HL-60/S4 (cell line): ENCODE measurements around the gene CDC34.
"Not testable (repeated sequence)": the region's sequence is repeated elsewhere in the genome, so short reads cannot be mapped to it uniquely, and the experiment has no call there.

Source experiments
- in situ Hi-C: fragments of 300-500 bp; cut with MboI; formaldehyde crosslinking; loops from 2 replicates; pipeline ENCODE4 v1.14.3; 2022; ENCODE audit warnings: low sequenced_read_pairs

Gene CDC34

DNA sequence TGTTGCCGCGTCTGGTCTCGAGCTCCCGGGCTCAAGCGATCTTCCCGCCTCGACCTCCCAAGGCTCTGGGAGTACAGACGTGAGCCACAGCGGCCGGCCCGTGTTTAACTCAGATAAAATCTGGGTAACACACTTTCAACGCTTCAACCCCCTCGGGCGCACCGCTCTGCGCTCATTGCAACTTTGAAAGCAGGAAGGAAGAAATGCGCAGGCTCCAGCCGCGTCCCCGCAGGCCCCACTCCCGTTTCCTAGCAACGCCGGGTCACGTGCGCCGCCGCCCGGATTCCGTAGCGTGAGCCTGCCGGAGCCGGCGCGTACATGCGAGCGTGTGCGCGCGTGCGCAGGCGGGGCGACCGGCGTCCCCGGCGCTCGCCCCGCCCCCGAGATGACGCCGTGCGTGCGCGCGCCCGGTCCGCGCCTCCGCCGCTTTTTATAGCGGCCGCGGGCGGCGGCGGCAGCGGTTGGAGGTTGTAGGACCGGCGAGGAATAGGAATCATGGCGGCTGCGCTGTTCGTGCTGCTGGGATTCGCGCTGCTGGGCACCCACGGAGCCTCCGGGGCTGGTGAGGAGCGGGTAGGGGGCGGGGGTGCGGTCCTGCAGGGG is 40.7 kb downstream of the CDC34 start, which contains the start of gene BSG:
Gene BSG, plus strand, starts transcription at position 457 of the 603 bp plus-strand sequence. Its CDS starts 39 bp downstream, at position 496.
- in situ Hi-C loops, result no loop called here

DNA sequence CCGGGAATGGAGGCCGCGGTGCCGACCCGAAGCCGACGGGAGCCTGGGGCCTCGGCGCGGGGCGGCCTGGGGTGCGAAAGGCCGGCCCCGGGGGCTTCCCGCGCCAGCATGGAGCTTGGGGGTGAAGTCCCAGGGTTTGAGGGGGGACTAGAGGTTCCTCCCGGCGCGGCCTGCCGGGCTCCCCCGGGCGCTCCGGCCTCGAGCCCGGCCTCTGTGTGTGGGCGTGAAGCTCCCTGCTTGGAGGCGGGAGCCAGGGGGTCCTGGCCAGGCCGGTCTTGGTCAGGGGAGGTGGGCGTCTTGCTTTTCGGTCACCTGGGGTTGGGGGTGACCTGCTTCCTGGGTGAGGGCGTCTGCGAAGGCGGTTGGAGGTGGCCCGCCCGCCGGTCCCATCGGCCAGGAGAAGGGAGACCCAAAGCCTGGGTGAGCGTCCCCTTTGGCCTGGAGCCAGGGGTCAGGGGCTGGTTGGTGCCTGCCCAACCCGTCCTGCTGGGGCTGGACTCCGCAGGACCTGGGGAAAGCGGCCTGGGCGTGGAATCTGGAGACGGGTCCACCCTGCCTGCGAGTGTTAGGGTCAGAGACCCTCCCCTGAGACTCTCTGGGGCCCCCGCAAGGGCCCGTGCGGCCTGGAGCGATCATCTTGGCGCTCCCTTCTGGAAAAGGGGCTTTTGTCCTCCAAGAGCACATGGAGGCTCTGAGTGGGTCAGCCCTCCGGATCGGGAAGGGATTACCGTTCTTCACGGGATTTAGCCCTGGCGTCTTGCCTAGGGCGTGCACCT is 41.4 kb downstream of the CDC34 start:
- in situ Hi-C loops, result no loop called here

DNA sequence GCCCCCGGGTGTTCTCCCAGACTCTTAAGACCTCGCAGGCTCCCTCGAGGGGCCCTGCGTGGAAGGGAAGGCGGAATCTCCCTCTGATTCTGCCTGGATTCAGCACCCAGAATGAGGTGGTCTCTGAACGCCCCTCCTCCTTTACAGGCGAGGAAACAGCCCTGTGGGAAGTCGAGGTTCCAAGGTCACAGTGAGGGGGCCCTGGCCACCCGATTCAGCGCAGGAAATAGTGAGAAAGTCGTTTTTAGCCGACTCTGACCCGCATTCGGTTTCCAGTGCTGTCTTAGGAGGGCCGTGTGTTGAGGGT is 41.9 kb downstream of the CDC34 start:
- in situ Hi-C loops, result no loop called here

DNA sequence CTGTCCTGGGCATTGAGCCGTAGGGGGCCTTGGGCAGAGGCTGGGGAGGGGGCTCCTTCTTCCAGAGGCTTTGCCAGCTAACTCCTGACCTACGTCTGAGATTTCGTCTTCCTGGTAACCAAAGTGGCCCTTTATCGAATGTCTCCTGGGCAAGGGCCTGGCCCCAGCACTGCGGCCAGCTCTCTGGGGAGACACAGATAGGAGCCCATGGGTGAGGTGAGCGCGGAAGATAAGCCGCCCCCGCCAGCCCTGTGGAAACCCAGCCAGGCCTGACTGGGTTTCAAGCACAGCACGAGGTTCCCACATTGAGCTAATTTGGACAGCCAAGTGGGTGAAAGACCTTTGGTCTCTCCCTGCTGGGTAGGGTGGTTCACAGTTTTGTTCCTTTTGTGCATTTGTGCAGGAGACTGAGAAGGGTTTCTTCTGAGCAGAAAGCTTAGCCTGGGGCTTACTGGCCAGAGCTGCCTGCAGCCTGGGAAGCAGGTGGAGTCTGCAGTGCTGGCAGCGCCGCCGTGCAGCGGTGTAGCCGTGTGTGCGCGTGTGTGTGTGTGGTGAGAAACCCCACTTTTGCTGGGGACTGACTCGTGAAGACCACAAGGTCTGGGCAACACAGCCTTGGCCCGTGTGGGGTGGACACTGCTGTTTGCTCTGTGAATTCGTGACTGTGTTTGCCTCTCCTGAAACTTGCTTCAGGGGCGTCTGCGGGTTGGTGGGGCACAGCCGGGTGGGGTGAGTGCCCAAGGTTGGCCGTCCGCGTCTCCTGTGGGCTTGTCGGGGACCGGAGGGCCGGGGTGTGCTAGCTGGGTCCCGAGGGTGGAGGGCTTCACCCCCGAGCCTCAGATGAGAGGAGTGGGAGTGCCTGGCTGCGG is 43.3 kb downstream of the CDC34 start:
- in situ Hi-C loops, result no loop called here

DNA sequence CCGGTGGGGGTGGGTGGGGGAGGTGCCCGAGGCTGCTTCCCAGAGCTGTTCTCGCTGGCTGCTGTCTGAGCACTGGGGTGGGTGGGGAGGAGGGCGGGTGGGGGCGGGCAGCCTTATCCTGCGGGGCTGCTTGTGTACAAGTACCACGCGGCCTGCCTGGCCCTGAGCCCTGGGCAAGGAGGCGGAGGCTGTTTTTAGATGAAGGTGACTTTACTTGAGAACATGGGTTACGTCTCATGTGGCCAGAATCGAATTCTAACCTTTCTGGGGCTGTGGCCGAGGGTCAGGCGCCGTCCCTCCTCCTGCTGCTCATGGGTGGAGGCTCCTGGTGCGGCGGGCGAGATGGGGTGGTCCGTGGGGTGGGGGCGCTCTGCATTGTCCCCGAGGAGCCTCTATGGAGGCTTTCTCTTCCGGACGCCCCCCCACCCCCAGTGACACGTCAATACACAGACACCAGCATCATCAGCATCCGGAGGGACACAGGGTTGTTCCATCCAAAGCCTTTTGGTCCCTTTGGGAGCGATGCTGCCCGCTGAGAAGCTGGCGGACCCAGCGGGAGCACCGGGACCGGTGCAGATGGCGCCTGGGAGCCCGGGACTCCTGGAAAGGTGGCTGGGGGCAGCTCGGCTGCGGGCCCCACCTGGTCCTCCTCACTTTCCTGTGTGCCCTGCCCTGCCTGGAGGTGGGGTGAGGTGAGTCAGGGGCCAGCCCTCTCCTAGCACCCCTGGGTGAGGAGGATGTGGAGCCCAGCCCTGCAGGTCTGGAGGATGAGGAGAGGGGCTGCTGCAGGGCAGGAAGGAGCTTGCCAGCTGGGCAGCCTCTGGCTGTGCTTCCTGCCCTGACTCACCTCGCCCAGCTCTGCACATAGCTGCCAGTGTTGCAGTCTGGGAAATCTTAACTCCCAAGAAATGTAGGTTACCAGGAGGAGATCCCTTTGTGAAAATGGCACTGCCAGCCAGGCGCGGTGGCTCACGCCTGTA is 44.3 kb downstream of the CDC34 start:
- in situ Hi-C loops, result no loop called here

DNA sequence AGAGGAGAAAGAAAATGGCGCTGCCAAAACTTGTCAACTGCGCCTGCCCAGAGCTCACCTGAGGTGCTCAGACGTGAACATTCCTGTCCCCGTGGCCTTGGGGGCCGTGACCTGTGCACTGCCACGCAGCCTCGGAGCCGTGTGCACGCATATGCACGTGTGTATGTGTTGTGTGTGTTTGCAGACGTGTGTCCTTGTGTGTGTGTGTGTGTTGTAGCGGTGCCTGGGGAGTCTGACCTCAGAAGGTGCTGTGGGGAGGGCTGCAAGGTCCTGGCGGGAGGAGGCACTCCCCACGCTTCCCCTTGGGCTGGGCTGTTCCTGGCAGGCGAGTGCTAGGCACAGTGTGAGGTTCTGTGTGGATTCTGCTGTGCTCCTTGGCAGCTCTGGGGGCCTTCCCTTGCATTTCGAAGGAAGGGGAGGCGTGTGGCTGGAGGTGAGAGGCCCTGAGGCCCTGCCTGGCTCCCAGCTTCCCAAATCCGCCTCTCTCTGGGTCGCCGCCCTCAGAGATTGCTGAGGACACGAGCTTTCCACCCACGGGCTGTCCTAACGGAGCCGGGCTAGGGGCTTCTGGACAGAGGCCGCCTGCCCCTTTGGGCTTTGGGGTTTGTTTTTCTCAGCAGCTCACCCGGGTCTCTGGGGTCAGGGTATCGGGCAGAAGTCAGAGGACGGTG is 45.3 kb downstream of the CDC34 start:
- in situ Hi-C loops, result no loop called here

DNA sequence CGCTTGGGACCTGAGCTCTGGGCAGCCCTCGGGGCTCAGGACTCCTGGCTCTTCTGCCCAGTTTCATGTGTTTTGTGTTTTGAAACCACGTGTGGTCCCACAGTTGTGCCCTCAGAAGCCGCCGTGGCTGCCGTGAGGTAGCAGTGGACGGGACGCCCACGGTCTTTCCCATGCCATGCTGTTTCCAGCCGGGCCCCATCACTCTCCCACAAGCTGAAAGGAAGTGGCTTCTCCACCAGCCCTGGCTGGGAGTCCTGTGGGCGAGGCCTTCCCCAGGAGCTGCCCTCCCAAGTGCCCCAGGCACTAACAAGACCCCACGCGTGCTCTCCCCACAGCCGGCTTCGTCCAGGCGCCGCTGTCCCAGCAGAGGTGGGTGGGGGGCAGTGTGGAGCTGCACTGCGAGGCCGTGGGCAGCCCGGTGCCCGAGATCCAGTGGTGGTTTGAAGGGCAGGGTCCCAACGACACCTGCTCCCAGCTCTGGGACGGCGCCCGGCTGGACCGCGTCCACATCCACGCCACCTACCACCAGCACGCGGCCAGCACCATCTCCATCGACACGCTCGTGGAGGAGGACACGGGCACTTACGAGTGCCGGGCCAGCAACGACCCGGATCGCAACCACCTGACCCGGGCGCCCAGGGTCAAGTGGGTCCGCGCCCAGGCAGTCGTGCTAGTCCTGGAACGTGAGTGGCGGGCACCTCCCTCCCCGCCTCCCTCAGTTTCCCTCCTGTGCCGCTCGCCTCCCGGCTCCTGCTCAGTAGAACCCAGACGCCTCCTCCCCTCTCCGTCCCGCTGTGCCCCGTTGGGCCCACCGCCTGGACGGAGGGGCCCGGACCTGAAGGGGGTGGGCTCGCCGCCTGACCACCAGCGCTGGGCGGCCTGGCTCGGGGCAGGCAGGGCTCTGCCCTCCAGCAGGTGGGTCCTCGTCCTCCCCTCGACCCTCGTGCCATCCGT is 46.2 kb downstream of the CDC34 start:
- in situ Hi-C loops, result no loop called here

DNA sequence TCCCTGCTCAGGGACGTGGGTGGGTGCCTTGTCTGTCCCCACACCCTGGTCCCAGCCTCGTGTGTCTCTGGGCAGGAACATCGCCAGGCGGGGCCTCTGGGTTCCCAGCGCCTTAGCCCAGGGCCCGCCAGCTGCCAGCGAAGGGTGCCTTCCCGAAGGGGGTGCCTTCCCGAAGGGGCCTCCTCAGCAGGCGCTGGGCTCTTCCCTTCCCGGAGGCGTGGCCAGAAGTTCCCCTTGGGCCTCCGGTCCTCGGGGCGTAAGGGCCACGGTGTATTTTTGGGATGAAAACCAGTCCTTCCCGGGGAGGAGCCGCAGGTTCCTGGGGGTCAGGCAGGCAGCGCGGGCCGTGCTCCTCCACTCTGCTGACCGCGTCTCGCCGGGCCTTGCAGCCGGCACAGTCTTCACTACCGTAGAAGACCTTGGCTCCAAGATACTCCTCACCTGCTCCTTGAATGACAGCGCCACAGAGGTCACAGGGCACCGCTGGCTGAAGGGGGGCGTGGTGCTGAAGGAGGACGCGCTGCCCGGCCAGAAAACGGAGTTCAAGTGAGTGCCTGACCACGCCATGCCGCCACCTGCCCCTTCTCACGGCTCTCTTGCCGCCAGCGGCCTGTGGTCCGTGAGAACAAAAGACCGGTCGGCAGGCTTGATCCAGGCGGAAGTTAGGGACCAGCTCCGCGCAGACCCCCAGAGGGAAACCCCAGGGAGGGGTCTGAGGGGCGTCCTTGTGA is 47.7 kb downstream of the CDC34 start:
- in situ Hi-C loops, result no loop called here

DNA sequence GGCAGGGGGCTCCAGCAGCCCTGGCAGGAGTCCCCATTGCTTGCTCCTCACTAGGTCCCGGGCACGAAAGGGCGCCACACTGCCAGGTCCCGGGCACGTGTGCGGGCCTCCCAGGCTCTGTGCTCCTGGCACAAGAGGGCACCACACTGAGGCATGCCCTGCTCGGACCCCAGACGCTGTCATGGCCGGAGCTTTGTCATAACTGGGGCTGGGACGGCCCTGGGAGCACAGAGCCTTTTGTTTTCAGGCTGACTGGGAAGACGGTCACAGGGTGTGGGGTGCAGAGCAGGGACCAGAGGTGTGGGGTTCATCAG is 48.2 kb downstream of the CDC34 start:
- in situ Hi-C loops, result no loop called here

DNA sequence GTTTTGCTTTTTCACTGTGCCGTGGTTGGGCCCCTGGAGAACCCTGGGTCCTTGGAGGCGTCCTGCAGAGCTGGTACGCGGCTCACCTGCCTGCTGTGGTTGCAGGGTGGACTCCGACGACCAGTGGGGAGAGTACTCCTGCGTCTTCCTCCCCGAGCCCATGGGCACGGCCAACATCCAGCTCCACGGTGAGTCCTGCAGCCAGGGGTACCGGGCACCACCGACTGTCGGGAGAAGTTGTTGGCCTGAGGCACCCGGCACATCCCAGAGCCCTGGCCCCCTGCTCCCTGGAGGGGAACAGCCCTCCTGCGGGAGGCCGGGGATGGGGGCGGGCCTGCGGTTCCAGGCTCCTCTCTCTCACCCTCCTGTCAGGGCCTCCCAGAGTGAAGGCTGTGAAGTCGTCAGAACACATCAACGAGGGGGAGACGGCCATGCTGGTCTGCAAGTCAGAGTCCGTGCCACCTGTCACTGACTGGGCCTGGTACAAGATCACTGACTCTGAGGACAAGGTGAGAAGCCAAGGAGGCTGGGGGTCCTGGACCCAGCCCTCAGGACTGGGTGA is 48.8 kb downstream of the CDC34 start:
- in situ Hi-C loops, result no loop called here

DNA sequence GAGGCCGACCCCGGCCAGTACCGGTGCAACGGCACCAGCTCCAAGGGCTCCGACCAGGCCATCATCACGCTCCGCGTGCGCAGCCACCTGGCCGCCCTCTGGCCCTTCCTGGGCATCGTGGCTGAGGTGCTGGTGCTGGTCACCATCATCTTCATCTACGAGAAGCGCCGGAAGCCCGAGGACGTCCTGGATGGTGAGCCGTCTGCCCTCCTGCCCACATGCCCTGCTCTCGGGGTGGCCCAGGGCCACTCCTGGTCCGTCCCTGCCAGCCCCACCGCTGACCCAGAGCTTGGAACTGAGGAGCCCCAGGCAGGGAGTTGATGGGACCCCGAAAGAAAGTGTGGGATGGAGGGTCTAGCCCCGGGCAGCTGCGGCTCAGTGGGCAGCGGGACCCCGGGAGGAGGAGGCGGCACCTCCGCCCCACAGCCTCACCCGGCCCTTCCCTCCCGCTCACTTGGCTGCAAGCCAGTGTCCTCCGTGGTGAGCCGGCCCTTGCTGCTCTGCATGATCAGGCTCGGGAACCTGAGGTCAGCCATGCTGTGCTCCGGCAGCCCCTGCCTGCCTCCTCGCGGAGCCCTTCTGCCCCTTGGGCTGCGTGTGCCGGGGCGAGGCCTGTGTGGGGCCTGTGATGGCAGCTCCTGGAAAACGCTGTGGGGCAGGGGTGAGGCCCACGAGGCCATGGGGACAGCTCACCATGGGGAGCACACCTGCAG is 50.0 kb downstream of the CDC34 start:
- in situ Hi-C loops, result no loop called here

DNA sequence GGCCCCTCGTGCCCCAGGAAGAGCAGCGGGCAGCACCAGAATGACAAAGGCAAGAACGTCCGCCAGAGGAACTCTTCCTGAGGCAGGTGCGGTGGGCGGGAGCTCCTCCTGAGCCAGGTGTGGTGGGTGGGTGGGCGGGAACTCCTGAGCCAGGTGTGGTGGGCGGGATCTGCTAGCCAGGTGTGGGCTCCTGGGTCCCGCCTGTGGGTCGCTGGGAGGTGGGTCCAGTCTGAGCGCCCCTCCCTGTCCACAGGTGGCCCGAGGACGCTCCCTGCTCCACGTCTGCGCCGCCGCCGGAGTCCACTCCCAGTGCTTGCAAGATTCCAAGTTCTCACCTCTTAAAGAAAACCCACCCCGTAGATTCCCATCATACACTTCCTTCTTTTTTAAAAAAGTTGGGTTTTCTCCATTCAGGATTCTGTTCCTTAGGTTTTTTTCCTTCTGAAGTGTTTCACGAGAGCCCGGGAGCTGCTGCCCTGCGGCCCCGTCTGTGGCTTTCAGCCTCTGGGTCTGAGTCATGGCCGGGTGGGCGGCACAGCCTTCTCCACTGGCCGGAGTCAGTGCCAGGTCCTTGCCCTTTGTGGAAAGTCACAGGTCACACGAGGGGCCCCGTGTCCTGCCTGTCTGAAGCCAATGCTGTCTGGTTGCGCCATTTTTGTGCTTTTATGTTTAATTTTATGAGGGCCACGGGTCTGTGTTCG is 51.1 kb downstream of the CDC34 start:
- in situ Hi-C loops, result no loop called here

DNA sequence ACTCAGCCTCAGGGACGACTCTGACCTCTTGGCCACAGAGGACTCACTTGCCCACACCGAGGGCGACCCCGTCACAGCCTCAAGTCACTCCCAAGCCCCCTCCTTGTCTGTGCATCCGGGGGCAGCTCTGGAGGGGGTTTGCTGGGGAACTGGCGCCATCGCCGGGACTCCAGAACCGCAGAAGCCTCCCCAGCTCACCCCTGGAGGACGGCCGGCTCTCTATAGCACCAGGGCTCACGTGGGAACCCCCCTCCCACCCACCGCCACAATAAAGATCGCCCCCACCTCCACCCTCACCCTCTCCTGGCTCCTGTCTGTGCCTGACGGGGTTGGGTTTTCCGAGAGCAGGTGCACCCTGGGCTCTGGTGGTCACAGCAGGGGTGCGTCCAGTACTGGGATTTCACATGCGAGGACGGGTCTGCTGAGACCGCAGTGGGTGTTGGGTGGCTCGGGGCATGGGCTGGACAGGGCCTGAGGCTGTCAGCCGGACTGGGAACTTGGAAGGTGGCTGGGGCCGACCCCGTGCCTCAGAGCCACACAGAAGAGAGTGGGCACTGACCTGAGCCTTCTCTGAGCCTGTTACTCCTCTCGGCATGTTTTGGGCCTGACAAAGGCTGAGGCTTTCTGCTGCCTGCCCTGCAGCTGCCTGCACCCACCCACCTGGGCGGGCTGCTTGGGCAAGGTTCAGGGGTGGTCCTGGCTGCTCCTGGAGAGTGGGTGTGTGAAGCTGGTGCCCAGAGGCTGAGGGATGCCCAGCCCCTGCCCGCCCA is 51.8 kb downstream of the CDC34 start:
- in situ Hi-C loops, result no loop called here

DNA sequence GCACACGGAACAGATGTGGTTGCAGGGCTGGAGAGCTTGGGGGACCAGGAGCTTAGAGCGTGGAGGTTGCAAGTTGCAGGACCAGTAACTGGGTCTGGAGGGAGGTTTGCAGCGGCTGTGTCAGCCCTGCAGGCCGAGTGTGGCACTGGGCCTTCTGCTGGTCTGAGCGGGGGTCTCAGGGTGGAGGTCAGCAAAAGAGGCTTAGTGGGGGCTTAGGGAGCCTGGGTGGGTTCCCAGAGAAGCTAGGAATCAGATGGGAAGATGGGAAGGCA is 52.3 kb downstream of the CDC34 start:
- in situ Hi-C loops, result no loop called here

DNA sequence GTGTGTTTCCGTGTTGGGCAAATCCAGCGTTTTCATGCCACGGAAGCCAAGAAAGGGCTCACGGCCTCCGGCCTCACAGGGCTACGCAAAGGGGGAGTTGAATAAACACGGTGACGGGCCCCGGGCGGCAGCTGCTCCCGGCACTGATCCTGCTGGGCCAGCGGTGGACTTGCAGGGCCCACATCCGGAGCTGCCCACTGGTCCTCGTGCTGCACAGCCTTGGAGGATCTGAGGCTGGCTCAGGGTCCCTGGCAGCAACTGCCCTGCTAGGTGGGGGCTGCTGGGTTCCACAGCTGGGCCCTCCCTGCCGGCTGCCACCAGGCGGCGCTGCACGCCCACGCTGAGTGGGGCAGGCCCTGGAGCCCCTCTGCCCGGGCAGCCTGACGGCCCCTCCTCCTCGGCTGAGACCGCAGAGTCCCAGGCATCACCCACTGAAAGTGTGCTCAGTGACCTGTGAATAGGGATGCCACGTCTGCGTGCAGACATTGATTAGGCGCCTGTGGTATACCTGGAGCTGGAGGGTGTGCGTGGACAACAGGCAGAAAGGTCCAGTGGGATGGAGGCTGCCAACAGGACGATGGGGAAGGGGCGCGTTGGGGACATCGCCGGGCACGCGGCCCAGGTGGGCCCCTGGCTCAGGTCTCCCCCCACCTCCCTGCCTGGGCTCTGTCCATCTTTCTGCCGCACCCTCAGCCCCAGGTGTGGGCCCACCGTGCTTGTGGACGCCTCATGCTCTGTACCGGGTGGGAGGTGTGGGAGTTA is 52.9 kb downstream of the CDC34 start:
- in situ Hi-C loops, result no loop called here

DNA sequence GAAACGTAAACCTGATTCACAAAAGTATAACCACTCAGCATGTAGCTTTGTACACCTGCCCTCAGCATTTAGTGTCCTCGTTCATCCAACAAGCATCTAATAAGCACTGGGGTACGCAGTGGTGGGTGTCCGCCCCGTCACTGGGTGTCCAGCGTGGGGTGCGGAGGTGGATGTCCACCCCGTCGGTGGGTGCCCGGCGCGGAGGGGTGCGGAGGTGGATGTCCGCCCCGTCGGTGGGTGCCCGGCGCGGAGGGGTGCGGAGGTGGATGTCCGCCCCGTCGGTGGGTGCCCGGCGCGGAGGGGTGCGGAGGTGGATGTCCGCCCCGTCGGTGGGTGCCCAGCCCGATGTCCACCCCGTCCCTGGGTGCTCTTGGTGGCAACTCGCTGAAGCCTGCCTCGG is 53.6 kb downstream of the CDC34 start:
- in situ Hi-C loops, result not testable (repeated sequence)
